ENCODE data around the gene MCOLN2.
A peak's percentile ranks its signal among the peaks of the same experiment; 100 is the strongest.
"Not testable (repeated sequence)": the region's sequence is repeated elsewhere in the genome, so short reads cannot be mapped to it uniquely, and the experiment has no call there.

The MCOLN2 gene

GRCh38 chr1:84996846-84997666 lies at the start of gene MCOLN2:
Gene MCOLN2 (minus strand): TSS chr1:84997113. CDS start chr1:84996872, 241 bp downstream.
- DNase-seq (ENCODE audit: low read depth): no peak

GRCh38 chr1:85042413-85042812 lies 45.5 kb upstream of the MCOLN2 start:
- no peak for DNase-seq (ENCODE audit: low read depth)

DNA sequence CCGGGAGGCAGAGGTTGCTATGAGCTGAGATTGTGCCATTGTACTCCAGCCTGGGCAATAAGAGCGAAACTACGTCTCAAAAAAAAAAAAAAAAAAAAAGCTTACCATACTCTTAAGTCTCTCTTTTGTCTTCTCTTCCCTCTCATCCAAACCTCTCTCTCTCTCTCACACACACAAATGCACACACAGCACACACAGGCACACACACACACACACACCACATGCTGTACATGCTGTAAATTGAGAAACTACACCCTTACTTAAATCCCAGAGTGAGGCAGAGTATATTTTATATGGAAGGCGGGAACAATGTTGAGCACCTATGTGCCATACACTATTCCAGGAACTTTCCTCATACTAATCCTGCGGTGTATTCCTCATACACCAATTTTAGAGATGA lies 44.9 kb upstream of the MCOLN2 start:
- DNase-seq (ENCODE audit: low read depth): no peak

DNA sequence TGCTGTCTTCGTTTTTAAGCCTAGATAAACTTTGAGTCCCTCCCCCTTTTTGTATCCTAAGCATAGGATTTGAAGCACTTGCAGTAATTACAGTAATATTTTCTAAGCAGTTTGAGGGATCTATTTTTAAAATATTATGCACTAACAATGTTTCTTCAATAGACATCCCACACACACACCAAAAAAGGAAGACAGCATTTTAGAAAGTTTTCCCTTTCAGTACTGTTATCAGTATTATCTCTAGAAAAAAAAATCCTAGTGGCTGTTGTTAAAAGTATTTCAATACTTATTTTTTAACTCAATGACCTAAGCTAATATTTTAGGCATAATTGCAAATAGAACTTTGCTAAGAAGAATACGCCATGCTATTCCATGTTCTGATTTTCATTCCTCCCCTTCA lies 36.3 kb upstream of the MCOLN2 start:
- DNase-seq (ENCODE audit: low read depth): no peak

GRCh38 chr1:85030536-85030935 lies 33.6 kb upstream of the MCOLN2 start:
- DNase-seq (ENCODE audit: low read depth): no peak

DNA sequence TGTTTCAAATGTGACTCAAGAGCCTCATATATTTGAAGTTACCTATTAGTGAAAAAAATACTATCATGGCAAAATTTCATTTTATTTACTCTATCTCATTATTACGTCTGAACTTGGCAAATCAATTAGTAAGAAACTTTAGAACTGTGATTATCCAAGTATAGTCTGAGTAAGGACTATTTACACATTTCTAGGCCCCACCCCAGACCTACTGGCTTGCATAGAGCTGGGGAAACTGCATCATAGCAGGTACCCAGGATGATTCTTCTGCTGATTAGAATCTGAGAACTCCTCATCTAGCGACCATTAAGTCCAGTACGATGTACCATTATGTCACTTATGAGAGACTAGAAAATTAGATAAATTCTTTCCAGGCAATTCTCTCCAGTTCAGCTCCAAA lies 31.2 kb upstream of the MCOLN2 start:
- DNase-seq (ENCODE audit: low read depth): no peak

DNA sequence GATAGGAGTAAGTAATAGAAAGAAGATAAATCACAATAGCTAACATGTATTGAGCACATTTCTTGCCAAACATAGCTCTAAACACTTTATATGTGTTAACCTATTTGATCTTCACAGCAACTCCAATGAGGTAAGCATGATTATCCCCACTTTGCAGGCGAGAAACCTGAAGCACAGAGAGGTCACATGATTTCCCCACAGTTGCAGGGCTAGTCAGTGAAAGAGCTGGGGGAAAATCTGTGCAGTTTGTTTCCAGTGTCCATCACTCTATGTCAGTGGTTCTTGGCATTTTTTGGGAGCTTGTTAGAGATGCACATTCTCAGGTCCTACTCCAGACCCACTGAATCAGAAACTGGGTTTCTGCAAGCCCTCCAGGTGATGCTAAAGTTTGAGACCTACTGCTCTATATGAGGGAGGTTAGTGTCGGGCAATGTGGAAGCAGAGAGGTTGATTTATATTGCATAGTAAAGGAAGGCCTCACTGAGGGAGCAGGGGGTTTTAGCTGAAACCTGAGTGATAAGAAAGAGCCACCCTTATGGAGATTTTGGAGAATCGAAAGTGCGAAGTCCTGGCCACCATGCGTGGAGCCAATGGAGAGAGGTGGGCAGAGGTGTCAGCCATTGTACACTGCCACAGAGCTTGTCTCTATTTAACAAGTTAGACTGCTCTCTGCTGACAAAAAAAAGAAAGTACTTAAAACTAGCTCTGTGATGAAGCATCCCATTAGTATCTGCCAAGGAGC lies 30.5 kb upstream of the MCOLN2 start:
- DNase-seq (ENCODE audit: low read depth): no peak

- DNase-seq (ENCODE audit: low read depth): no peak
Measured at GRCh38 chr1:85025940-85026339, 29.0 kb upstream of the MCOLN2 start.

- no peak for DNase-seq (ENCODE audit: low read depth)
Measured at GRCh38 chr1:85024736-85025135, 27.8 kb upstream of the MCOLN2 start.

- DNase-seq (ENCODE audit: low read depth): no peak
Measured at GRCh38 chr1:85022700-85023099, 25.8 kb upstream of the MCOLN2 start.

GRCh38 chr1:85019994-85020393 lies 23.1 kb upstream of the MCOLN2 start:
- DNase-seq (ENCODE audit: low read depth): peak; percentile 34

DNA sequence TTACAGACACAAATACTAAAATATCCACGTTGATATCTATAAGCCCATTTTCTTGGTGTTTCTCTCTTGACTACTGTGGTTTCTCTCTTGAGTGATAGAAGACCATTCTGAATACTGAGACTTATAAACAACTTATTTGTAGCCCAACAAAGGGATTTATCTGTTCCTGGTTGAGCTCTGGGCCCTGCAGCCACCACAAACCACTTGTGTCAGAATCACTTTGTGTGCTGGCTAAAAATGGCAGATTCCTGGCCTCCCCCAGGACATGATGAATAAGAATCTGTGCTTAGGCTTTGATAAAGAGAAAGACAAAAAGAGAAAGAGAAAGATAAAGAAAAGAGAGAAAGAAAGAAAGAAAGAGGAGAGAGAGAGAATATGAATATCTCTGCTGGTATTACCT lies 18.9 kb upstream of the MCOLN2 start:
- no peak for DNase-seq (ENCODE audit: low read depth)

DNA sequence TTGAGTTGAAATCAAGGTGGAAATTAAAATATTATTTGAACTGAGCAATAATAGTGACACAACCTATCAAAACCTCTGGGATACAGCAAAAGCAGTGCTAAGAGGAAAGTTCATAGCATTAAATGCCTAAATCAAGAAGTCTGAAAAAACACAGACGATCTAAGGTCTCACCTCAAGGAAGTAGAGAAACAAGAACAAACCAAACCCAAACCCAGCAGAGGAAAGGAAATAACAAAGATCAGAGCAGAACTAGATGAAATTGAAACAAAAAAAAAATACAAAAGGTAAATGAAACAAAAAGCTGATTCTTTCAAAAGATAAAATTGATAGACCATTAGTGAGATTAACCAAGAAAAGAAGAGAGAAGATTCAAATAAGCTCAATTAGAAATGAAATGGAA lies 8.7 kb upstream of the MCOLN2 start:
- DNase-seq (ENCODE audit: low read depth): not testable (repeated sequence)

GRCh38 chr1:85001742-85002141 lies 4.8 kb upstream of the MCOLN2 start:
- DNase-seq (ENCODE audit: low read depth): no peak

DNA sequence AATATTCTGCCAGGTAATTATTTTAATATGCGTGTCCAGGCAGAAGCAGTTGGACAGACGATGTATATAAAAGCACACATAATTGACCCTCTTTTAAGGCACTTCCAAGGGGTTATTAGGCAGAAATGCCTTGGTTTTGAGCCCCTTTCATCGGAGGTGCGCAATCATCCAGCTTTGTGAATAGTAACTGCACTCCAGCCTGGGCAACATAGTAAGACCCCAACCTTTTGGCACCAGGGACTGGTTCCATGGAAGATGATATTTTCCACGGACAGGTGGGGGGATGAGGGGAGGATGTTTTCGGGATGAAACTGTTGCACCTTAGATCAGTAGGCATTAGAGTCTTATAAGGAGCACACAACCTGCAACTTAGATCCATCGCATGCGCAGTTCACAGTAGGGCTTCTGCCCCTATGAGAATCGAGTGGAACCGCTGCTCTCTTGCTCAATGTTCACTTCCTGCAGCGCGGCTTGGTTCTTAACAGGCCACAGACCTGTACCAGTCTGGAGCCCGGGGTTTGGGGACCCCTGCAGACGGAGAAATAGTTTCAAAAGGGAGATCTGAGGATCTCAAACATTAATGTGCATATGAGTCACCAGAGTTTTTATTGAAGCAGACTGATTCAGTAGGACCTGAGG lies 1.8 kb upstream of the MCOLN2 start:
- DNase-seq (ENCODE audit: low read depth): no peak

- DNase-seq (ENCODE audit: low read depth): no peak
Measured at GRCh38 chr1:84997667-84998600, 1.0 kb upstream of the MCOLN2 start.

DNA sequence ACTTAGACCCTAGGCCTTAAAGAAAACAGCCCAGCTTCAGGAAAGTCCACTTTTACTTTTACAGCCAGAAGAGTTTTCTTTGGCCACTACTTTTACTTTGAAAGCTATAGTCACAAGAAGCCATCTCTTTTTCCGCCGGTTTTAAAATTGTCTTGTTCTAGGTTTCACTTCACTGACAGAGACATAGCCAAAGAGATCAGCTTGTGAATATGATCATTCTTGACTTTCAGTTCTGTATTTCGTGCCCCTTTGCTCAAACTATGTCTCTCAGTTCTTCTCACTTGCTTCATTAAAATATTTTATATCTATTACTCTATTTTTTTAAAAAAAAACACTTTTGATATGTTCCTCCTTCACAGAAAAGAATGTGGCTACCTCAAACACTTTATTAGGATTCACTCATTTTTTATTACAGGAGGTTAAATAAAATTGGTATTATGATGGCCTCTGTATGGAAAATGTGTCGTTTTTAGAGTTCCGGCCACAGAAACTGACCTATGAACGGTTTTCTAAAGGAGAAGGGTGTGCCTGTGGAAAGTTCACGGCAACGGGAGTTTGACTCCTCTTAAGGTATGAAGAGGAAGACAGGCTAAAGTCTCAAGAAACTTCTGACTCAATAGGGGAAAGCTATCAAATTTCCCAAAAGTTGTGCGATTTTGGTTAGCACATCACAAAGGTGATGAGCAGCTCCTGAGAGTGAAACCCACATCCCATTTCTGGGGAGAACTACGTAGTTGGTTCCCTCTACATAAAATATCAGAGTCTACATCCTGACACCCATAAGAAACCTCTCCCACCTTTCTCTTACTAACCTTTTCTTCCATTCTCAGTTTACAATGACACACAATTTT lies 1.2 kb downstream of the MCOLN2 start:
- DNase-seq (ENCODE audit: low read depth): no peak

- DNase-seq (ENCODE audit: low read depth): no peak
Measured at GRCh38 chr1:84991097-84991920, 5.6 kb downstream of the MCOLN2 start.

DNA sequence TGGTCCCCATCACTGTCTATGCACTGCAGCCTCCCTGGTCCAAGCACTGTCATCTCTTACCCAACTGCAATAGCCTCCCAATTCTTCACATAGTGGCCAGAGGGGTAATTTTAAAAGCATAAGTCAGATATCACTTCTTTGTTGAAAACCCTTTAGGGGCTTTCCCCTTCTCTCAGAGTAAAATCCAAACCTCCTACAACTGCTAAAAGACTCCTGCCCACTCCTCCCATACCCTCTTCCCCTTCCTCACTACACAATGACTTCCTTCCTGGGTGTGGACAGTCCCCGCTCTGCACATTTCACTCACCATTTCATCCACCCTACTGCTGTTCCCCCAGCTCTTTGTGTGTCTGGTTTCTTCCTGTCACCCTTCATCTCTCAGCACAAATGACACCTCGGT lies 8.3 kb downstream of the MCOLN2 start:
- DNase-seq (ENCODE audit: low read depth): no peak

DNA sequence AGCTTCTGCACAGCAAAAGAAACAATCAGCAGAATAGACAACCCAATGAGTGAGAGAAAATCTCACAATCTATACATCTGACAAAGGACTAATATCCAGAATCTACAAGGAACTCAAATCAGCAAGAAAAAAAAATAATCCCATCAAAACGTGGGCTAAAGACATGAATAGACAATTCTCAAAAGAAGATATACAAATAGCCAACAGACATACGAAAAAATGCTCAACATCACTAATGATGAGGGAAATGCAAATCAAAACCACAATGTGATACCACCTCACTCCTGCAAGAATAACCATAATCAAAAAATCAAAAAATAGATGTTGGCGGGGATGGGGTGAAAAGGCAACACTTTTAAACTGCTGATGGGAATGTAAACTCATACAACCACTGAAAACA lies 10.4 kb downstream of the MCOLN2 start:
- DNase-seq (ENCODE audit: low read depth): not testable (repeated sequence)

Measured in HS-5 (cell line).